NK-92 (cell line): ENCODE results near the gene CEACAM7.
"Not testable (repeated sequence)": the region's sequence is repeated elsewhere in the genome, so short reads cannot be mapped to it uniquely, and the experiment has no call there.

Experiments used
- DNase-seq: peaks from one replicate; lab custom pipeline; 2025; ENCODE audit not compliant: unreplicated experiment; lab: John Stamatoyannopoulos, UW

CEACAM7 gene

GRCh38 chr19:41688098-41688497 is at the start of gene CEACAM7:
Gene CEACAM7, minus strand, starts transcription at chr19:41688270. Its CDS starts 105 bp downstream, at chr19:41688165.
- no peak for DNase-seq

- DNase-seq, result no peak
These were observed 47.1 kb upstream of the CEACAM7 start for GRCh38 chr19:41735071-41735600.

- DNase-seq, result no peak
These were observed 46.5 kb upstream of the CEACAM7 start for GRCh38 chr19:41734585-41734984.

GRCh38 chr19:41734156-41734555 is 46.1 kb upstream of the CEACAM7 start:
- no peak for DNase-seq

GRCh38 chr19:41726493-41726892 is 38.4 kb upstream of the CEACAM7 start:
- DNase-seq, result no peak

- DNase-seq, result no peak
These were observed 32.0 kb upstream of the CEACAM7 start for GRCh38 chr19:41720103-41720502.

- no peak for DNase-seq
These were observed 30.7 kb upstream of the CEACAM7 start for GRCh38 chr19:41718761-41719160.

GRCh38 chr19:41714598-41714997 is 26.5 kb upstream of the CEACAM7 start:
- DNase-seq, result no peak

GRCh38 chr19:41711376-41712261 is 23.5 kb upstream of the CEACAM7 start:
- no peak for DNase-seq

GRCh38 chr19:41709951-41710645 is 22.0 kb upstream of the CEACAM7 start:
- no peak for DNase-seq

GRCh38 chr19:41709516-41709915 is 21.4 kb upstream of the CEACAM7 start:
- not testable (repeated sequence) for DNase-seq

- no peak for DNase-seq
These were observed 20.4 kb upstream of the CEACAM7 start, which contains the start of gene CEACAM5 for GRCh38 chr19:41708481-41708880. Gene CEACAM5, plus strand, starts transcription at chr19:41708626. Its CDS starts 106 bp downstream, at chr19:41708732.

GRCh38 chr19:41707871-41708371 is 19.9 kb upstream of the CEACAM7 start:
- DNase-seq, result no peak

- no peak for DNase-seq
These were observed 19.4 kb upstream of the CEACAM7 start for GRCh38 chr19:41707502-41707812.

GRCh38 chr19:41706741-41707501 is 18.9 kb upstream of the CEACAM7 start:
- DNase-seq, result no peak

- no peak for DNase-seq
These were observed 17.5 kb upstream of the CEACAM7 start for GRCh38 chr19:41705393-41706174.

GRCh38 chr19:41703602-41704293 is 15.7 kb upstream of the CEACAM7 start:
- no peak for DNase-seq

- DNase-seq, result no peak
These were observed 14.1 kb upstream of the CEACAM7 start for GRCh38 chr19:41702171-41702651.

- DNase-seq, result no peak
These were observed 13.5 kb upstream of the CEACAM7 start for GRCh38 chr19:41701401-41702075.
